Measurements from ENCODE around the gene AFF2. TPM values are rescaled to one million over a fixed set of nuclear protein-coding genes. Genes with fewer than 3 reads are reported as not detected.

AFF2 gene
- polyA plus RNA-seq, 1 of the 3 experiments (the other 2 are of a cell fraction), result not detected

GRCh38 chrX:148695255-148695654 is 194.8 kb downstream of the AFF2 start:
- DNase-seq, result no peak
- no peak for TF ChIP-seq TCF12 (IDR thresholded peaks at IDR 0.05)
- TF ChIP-seq SIN3A (IDR thresholded peaks at IDR 0.05; ENCODE audit: borderline replicate concordance, low read depth, low read length), result no peak
- no peak for TF ChIP-seq RAD21 (IDR thresholded peaks at IDR 0.05; ENCODE audit: low read length)
- no peak for TF ChIP-seq CHD2 (IDR thresholded peaks at IDR 0.05; ENCODE audit: low read length, partially characterized antibody)
- no peak for TF ChIP-seq FOXM1 (IDR thresholded peaks at IDR 0.05; ENCODE audit: low read depth)
- no peak for TF ChIP-seq RXRA (IDR thresholded peaks at IDR 0.05; ENCODE audit: borderline replicate concordance, low read depth)
- TF ChIP-seq RCOR1 (IDR thresholded peaks at IDR 0.05; ENCODE audit: low read length), result no peak
- no peak for TF ChIP-seq MAX (IDR thresholded peaks at IDR 0.05; ENCODE audit: low read depth)
- Histone ChIP-seq H3K4me2 (no peak overlapping the region), H3K9me3 (no peaks in the 10 kb centered on the region), H3K27me3 (ENCODE audit: insufficient read depth) (no peaks in the 10 kb centered on the region), H2AFZ (ENCODE audit: low read depth) (no peak overlapping the region), H3K4me1 (ENCODE audit: control insufficient read depth in 1 of 2, insufficient read depth in 2 of 2, low read depth in 1 of 2, low read length in 1 of 2) (no peaks in the 10 kb centered on the region), H4K20me1 (ENCODE audit: insufficient read depth) (no peaks in the 10 kb centered on the region), H3K79me2 (ENCODE audit: insufficient read depth) (no peaks in the 10 kb centered on the region), H3K4me3 (ENCODE audit: low read depth in 2 of 2, low read length in 1 of 2) (no peak overlapping the region), H3K9ac (no peak overlapping the region), H3K36me3 (replicated peaks in 1 of 2; ENCODE audit: control insufficient read depth in 1 of 2, insufficient read depth in 2 of 2, low read length in 1 of 2) (no peaks in the 10 kb centered on the region), H3K9me2 (no peaks in the 10 kb centered on the region), H3K27ac (ENCODE audit: low read depth in 2 of 2, low read length in 1 of 2) (no peak overlapping the region), H3F3A (replicated peaks; ENCODE audit: insufficient read depth) (no peaks in the 10 kb centered on the region)
- ChIA-PET POLR2A (no interaction called here), CTCF (no interaction called here)
- 0% methylated on average over 3 of the region's 3 CpGs for WGBS (ENCODE audit: low lambda C conversion rate)

DNA sequence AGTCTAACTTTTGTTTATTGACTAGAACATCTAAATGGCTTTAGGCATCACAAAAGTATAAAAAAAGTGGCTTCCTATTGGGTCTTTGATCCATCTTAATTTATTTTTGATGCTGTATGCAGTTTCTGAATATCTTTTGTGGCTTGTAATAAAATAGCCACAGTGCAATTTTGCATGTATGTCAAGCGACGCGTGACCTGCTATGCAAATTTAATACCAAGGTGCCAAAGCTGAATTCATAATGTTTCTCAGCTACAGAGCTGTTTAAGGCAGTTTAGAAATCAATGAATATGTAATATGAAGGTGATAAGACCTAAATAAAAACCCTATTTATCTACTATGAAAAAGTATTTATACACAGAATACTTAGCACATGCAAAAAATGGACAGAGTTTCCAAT is 197.8 kb downstream of the AFF2 start:
- Histone ChIP-seq H3K27ac (ENCODE audit: low read depth in 2 of 2, low read length in 1 of 2) (no peak overlapping the region), H2AFZ (ENCODE audit: low read depth) (no peak overlapping the region), H3K4me3 (ENCODE audit: low read depth in 2 of 2, low read length in 1 of 2) (no peak overlapping the region), H3K4me2 (no peak overlapping the region), H4K20me1 (ENCODE audit: insufficient read depth) (no peaks in the 10 kb centered on the region), H3K36me3 (replicated peaks in 1 of 2; ENCODE audit: control insufficient read depth in 1 of 2, insufficient read depth in 2 of 2, low read length in 1 of 2) (no peaks in the 10 kb centered on the region), H3K27me3 (ENCODE audit: insufficient read depth) (no peaks in the 10 kb centered on the region), H3K9me2 (no peaks in the 10 kb centered on the region), H3K79me2 (ENCODE audit: insufficient read depth) (no peaks in the 10 kb centered on the region), H3F3A (replicated peaks; ENCODE audit: insufficient read depth) (no peaks in the 10 kb centered on the region), H3K4me1 (ENCODE audit: control insufficient read depth in 1 of 2, insufficient read depth in 2 of 2, low read depth in 1 of 2, low read length in 1 of 2) (no peaks in the 10 kb centered on the region), H3K9ac (no peak overlapping the region), H3K9me3 (no peaks in the 10 kb centered on the region)
- WGBS (ENCODE audit: low lambda C conversion rate), result 15% methylated on average over 3 of the region's 3 CpGs
- TF ChIP-seq FOSL2 (IDR thresholded peaks at IDR 0.05; ENCODE audit: borderline replicate concordance, low read depth) (no peak), EP300 (IDR thresholded peaks at IDR 0.05; ENCODE audit: borderline replicate concordance in 1 of 2, low read depth in 1 of 2, low read length in 1 of 2) (no peak), MAX (IDR thresholded peaks at IDR 0.05; ENCODE audit: low read depth) (no peak), FOXM1 (IDR thresholded peaks at IDR 0.05; ENCODE audit: low read depth) (no peak), TCF12 (IDR thresholded peaks at IDR 0.05) (no peak), CTCF (IDR thresholded peaks at IDR 0.05) (no peak), TEAD4 (IDR thresholded peaks at IDR 0.05; ENCODE audit: borderline replicate concordance, insufficient read depth) (no peak), NFIC (IDR thresholded peaks at IDR 0.05; ENCODE audit: borderline replicate concordance) (no peak), MEF2A (IDR thresholded peaks at IDR 0.05; ENCODE audit: borderline replicate concordance, low read depth) (no peak), ELF1 (IDR thresholded peaks at IDR 0.05) (no peak), NRF1 (IDR thresholded peaks at IDR 0.05; ENCODE audit: low read depth, low read length) (no peak), RAD21 (IDR thresholded peaks at IDR 0.05; ENCODE audit: low read length) (no peak), GATA2 (CRISPR knock-in tag; IDR thresholded peaks at IDR 0.05) (no peak), IRF3 (IDR thresholded peaks at IDR 0.05; ENCODE audit: low read depth, low read length) (no peak), TAF1 (IDR thresholded peaks at IDR 0.05; ENCODE audit: borderline replicate concordance, low read depth, low read length) (no peak), MXI1 (IDR thresholded peaks at IDR 0.05; ENCODE audit: low read depth, low read length) (no peak)
- DNase-seq, result no peak
- ChIA-PET CTCF (no interaction called here), POLR2A (no interaction called here)

Data from SK-N-SH (cell line).